A673 (cell line): ENCODE data around the gene COL5A1. TPM values are rescaled to one million over a fixed set of nuclear protein-coding genes. Genes with fewer than 3 reads are reported as not detected.

ENCODE experiments used
- BruUV-seq: library from RNA; stranded (reverse); fragments of 400-500 nt; replicated peaks from 2 replicates; lab custom pipeline; 2021; lab: Mats Ljungman, UMichigan
- CTCF ChIA-PET: fragments of 300-600 bp; sonication (Branson Sonifier 250); formaldehyde crosslinking; loops from one replicate; lab custom pipeline; 2022; ENCODE audit warnings: antibody characterized with exemption; lab: Charles Lee
- POLR2A ChIA-PET: fragments of 300-600 bp; sonication (Branson Sonifier 250); formaldehyde crosslinking; loops from one replicate; lab custom pipeline; 2022; ENCODE audit warnings: antibody characterized with exemption; ENCODE audit not compliant: low non-redundant PET; lab: Charles Lee
- DNase-seq: peaks from one replicate; pipeline ENCODE4 v3.0.0-alpha.2; 2015; ENCODE audit warnings: low spot score
- H3K27ac ChIP-seq: fragments of 200-600 bp; sonication (generic); 2 replicates; pipeline ENCODE4 v1.5.1; 2016; ENCODE audit warnings: mixed run types, low read depth, mild to moderate bottlenecking, mixed read lengths, antibody characterized with exemption, low read length; ENCODE audit not compliant: poor library complexity, severe bottlenecking
- H3K27me3 ChIP-seq: fragments of 200-600 bp; sonication (generic); replicated peaks from 2 replicates; pipeline ENCODE4 v1.6.1; 2017; ENCODE audit warnings: mixed run types, low read depth, mild to moderate bottlenecking, mixed read lengths, antibody characterized with exemption, low read length; ENCODE audit not compliant: insufficient read depth, poor library complexity
- H3K36me3 ChIP-seq: fragments of 200-600 bp; sonication (generic); 2 replicates; pipeline ENCODE4 v1.6.1; 2016; ENCODE audit warnings: mixed run types, mild to moderate bottlenecking, mixed read lengths, antibody characterized with exemption, low read length; ENCODE audit not compliant: insufficient read depth, poor library complexity, severe bottlenecking
- H3K4me1 ChIP-seq: fragments of 200-600 bp; sonication (generic); 2 replicates; pipeline ENCODE4 v1.6.1; 2017; ENCODE audit warnings: mixed run types, mild to moderate bottlenecking, mixed read lengths, antibody characterized with exemption, low read length; ENCODE audit not compliant: insufficient read depth, poor library complexity, severe bottlenecking
- H3K4me3 ChIP-seq: fragments of 200-600 bp; sonication (generic); 2 replicates; pipeline ENCODE4 v1.5.1; 2016; ENCODE audit warnings: low read depth, mixed run types, mild to moderate bottlenecking, mixed read lengths, low read length; ENCODE audit not compliant: poor library complexity, severe bottlenecking
- H3K9me3 ChIP-seq: fragments of 200-600 bp; sonication (generic); 2 replicates; pipeline ENCODE4 v1.6.1; 2016; ENCODE audit warnings: mixed run types, low read depth, mild to moderate bottlenecking, mixed read lengths, antibody characterized with exemption, low read length; ENCODE audit not compliant: poor library complexity, severe bottlenecking
- EZH2 ChIP-seq: fragments of 200-600 bp; sonication (generic); IDR thresholded peaks from 2 replicates; pipeline ENCODE4 v1.6.1; 2017; ENCODE audit warnings: borderline replicate concordance, low read depth, mild to moderate bottlenecking, mixed read lengths, antibody characterized with exemption, low read length; ENCODE audit not compliant: poor library complexity, severe bottlenecking
- intact Hi-C: fragments of 100-400 bp; cut with micrococcal nuclease; formaldehyde crosslinking; loops from one replicate; pipeline ENCODE4 v1.10.0; 2022; ENCODE audit not compliant: unreplicated experiment
- total RNA-seq: library from RNA; stranded (reverse); gene quantifications from 2 replicates; pipeline ENCODE4 v1.2.3, GENCODE V29; 2021
- TF ChIP-seq, protein P1 (sequence below): fragments of 300-800, 200-600 bp; sonication (generic); conservative IDR thresholded peaks from 2 replicates; pipeline ENCODE4 v1.5.1; 2017; ENCODE audit warnings: low read depth, mild to moderate bottlenecking, antibody characterized with exemption, low read length, moderate library complexity, mixed read lengths

COL5A1 gene
- total RNA-seq, 1 experiment from 2014 or later = 33.6 TPM

DNA sequence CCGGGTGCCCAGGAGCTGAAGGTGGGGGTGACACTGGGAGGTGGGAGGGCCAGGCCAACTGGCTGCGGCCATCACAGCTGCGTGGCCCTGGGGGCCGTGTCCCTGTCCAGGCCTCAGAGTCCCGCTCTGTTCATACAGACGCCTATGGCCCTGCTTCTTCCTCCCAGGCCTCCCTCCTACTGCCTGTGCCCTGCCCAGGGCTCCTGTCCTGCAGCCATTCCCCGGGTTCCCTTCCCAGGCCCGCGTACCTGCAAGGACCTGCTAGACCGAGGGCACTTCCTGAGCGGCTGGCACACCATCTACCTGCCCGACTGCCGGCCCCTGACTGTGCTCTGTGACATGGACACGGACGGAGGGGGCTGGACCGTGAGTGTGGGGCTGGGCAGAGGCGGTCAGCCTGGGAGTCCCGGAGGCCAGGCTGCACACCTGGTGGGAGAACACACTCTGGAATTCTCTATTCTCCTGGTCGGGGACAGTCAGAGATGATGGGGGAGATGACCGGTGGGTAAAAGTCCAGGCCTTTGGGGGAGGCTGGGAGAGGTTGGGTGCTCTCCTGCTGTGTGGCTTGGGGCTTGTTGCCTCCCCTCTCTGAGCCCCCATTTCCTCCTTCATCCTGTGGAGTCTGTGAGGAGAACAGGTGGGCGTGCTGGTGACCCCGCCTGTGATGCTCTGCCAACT is 243.5 kb downstream of the COL5A1 start:
- no peak for TF ChIP-seq EZH2
- Histone ChIP-seq H3K27ac (no peak overlapping the region), H3K4me1 (no peaks in the 10 kb centered on the region), H3K4me3 (no peak overlapping the region), H3K36me3 (no peaks in the 10 kb centered on the region), H3K27me3 (no peaks in the 10 kb centered on the region), H3K9me3 (no peaks in the 10 kb centered on the region)
- no TSS peak for BruUV-seq
- DNase-seq = no peak
- ChIA-PET POLR2A (no interaction called here), CTCF (no interaction called here)
- intact Hi-C loops = no loop called here

DNA sequence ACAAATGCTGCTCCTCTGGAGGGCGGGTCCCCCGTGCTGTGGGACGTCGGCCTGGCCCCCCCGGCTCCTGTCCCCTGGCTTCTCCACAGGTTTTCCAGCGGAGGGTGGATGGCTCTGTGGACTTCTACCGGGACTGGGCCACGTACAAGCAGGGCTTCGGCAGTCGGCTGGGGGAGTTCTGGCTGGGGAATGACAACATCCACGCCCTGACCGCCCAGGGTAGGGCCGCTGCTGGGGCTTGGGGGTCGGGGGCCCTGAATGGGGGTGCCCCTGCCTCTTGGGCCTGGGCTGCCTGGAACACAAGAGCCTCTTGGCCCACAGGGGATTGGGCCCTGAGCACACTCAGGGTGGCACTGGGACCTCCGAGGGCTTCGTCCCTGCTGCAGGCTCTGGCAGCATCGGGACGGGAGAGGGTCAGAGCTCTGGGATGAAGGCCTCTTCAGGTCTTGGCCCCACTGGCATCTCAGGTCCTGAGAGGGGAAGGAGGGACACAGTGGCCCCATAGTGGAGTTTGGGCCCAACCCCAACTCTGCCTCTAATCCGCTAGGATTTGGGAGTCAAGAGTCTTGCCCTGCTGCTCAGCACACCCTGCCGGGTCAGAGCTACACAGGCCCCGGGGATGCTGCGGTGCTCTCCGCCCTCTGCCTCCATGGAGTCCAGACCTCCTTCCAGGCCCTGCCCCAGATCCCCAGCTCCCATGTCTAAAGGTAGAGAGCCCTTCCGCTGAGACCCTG is 244.2 kb downstream of the COL5A1 start:
- no peaks in the 10 kb centered on the region for H3K36me3 ChIP-seq
- no peak for DNase-seq
- BruUV-seq = no TSS peak

DNA sequence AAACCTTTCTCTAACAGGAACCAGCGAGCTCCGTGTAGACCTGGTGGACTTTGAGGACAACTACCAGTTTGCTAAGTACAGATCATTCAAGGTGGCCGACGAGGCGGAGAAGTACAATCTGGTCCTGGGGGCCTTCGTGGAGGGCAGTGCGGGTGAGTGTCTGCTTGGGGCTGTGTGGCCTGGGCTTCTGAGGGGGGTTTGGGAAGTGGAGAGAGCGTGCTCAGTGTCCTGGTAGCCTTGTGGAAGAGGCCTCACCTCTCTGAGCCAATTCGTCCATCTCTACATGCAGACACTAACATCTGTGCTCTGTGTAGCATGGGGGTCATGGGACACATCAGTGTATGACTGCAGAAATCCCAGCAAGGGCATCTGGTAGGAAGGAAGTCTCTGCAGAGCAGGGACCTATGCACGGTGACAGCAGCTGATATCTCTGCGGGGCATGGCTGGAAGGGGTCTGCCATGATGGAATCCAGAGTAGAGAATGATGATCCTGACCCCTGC is 244.9 kb downstream of the COL5A1 start:
- no TSS peak for BruUV-seq
- intact Hi-C loops = no loop called here
- ChIA-PET CTCF (no interaction called here), POLR2A (no interaction called here)
- TF ChIP-seq, protein P1, sequence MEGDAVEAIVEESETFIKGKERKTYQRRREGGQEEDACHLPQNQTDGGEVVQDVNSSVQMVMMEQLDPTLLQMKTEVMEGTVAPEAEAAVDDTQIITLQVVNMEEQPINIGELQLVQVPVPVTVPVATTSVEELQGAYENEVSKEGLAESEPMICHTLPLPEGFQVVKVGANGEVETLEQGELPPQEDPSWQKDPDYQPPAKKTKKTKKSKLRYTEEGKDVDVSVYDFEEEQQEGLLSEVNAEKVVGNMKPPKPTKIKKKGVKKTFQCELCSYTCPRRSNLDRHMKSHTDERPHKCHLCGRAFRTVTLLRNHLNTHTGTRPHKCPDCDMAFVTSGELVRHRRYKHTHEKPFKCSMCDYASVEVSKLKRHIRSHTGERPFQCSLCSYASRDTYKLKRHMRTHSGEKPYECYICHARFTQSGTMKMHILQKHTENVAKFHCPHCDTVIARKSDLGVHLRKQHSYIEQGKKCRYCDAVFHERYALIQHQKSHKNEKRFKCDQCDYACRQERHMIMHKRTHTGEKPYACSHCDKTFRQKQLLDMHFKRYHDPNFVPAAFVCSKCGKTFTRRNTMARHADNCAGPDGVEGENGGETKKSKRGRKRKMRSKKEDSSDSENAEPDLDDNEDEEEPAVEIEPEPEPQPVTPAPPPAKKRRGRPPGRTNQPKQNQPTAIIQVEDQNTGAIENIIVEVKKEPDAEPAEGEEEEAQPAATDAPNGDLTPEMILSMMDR = no peak
- no peak for TF ChIP-seq EZH2
- Histone ChIP-seq H3K4me3 (no peak overlapping the region), H3K27ac (no peak overlapping the region), H3K36me3 (no peaks in the 10 kb centered on the region), H3K9me3 (no peaks in the 10 kb centered on the region), H3K27me3 (no peaks in the 10 kb centered on the region), H3K4me1 (no peaks in the 10 kb centered on the region)
- no peak for DNase-seq

More for the DNA sequence above, 244.2 kb downstream of the COL5A1 start:
- Histone ChIP-seq H3K4me3 (no peak overlapping the region), H3K9me3 (no peaks in the 10 kb centered on the region), H3K4me1 (no peaks in the 10 kb centered on the region), H3K27me3 (no peaks in the 10 kb centered on the region), H3K27ac (no peak overlapping the region)
- intact Hi-C loops = no loop called here
- ChIA-PET CTCF (no interaction called here), POLR2A (no interaction called here)
- TF ChIP-seq, protein P1 = no peak
- no peak for TF ChIP-seq EZH2
